GM18526 (cell line): ENCODE results near the gene CCDC196.

Experiments
- POLR2A ChIP-seq: IDR thresholded peaks from 3 replicates; pipeline ENCODE4 v1.6.1; 2011; ENCODE audit not compliant: insufficient read length; ENCODE audit errors: extremely low read depth

CCDC196 gene, protein sequence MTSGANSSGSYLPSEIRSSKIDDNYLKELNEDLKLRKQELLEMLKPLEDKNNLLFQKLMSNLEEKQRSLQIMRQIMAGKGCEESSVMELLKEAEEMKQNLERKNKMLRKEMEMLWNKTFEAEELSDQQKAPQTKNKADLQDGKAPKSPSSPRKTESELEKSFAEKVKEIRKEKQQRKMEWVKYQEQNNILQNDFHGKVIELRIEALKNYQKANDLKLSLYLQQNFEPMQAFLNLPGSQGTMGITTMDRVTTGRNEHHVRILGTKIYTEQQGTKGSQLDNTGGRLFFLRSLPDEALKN

DNA sequence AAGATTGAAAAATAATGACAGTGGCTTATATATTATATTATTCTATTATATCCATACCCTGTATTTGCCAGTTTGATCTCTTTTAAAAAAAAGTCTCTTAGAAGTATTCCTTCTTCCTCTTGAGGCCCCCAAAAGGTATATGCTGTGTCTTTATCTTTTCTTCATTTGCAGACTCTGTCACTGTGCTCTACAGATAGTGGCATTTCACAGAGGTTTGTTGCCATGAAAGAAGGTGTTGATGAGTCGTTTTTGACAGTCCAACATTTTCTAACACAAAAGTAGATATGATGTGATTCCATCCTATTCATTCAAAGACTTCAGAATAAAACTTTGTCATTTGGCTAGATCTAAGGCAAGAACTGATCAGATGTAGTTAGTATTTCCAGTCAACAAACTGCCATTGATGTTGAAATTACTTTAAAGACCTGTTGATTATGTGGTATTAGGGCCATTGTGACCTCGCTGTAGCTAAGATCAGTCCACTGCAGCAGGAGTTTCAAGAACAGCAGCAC lies at the start of gene CCDC196:
Gene CCDC196 (plus strand): TSS at position 462 of the 512 bp plus-strand sequence. CDS start 132 bp downstream, outside the sequence.
- no peak for TF ChIP-seq POLR2A

DNA sequence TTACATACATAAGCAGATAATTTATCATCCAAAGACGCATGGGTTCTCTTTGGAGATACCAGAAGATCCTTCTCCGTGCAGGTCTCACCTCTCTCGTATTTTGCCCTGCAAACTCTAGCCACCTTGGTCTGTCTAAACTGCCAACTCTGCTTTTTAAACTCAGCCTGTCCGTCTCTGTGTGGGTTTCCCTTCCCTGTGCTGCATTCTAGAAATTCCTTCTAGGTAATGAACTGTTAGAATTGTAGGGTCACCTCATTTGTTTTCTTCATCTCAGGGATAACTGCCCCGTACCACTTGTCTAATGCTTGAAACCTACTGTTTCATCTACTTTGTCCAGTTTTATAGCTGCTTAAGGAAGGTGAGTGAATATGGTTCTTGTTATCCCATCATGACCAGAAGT lies 45.4 kb upstream of the CCDC196 start:
- no peak for TF ChIP-seq POLR2A

DNA sequence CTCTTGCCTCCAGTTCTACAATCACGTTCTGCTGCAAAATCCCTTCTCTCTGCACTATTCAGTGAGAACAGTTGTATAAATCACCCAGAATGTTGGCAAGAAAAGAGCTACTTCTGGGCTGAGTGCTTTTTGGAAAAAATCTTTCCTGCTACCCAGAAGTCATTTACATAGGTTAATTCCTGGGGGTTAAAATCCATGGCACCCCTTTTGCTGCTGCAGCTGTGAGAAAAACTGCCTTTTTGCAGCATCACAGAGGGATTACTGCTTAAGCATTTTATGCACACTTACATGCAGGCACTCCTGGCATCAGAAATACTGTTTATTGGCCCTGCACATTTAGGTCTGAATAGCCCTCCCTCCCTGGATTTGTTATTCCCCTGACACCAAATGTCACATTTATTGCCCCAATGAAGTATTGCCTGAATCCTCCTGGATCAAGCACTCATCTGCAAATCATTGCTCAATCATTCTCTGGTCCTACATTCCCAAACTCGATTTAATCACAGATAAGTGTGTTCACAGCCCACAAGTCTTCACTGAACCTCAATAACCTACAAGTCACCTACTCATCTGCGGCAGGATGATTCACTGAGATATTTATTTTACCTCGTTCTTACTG lies 43.1 kb upstream of the CCDC196 start:
- no peak for TF ChIP-seq POLR2A

DNA sequence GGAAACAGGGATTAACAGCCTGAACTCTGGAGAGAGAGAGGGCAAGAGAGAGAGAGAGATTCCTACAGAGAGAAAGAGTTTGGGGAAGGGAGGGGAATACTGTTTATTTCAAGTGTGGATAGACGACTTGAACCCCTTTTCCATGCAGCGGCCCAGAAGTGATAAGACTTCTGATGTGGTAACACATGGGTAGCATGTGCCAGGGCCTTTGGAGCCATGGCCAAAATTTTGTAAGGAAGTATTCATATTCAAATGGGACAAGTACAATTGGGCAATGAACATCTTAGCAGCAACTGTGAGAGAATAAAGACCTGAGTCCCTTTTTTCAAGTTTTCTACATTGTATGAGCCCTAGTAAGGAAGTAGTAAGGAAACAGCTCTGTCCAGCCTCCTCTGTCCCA lies 42.4 kb upstream of the CCDC196 start:
- TF ChIP-seq POLR2A = no peak

DNA sequence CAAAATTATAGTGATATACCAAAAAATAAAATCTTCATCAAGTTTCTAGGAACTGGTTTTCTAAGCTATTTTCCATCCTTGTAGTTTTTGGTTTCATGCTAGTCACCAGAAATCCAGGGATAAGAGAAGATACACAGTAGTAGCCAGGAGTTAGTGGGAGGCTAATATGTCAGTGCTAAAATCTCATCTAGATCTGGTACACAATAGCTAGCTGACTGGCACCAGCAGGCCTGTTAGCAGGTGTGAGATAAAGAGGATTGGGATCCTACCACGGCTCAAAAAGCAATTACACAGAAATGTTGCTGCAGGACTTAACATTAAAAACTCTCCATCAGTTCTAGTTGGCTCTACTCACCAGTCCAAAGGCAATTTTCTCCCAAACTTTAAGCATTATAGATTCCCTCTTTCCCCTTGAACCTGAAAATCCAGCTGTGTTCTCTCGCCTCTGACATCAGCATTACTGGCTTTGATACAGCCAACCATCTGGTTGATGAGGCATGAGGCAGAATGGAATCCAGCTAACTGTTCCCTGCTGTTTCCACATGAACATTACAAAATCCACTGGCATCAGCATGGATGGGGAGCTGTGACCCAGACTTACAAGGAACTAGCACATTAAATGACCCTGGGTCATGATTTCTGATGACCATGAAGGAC lies 41.8 kb upstream of the CCDC196 start:
- TF ChIP-seq POLR2A = no peak

DNA sequence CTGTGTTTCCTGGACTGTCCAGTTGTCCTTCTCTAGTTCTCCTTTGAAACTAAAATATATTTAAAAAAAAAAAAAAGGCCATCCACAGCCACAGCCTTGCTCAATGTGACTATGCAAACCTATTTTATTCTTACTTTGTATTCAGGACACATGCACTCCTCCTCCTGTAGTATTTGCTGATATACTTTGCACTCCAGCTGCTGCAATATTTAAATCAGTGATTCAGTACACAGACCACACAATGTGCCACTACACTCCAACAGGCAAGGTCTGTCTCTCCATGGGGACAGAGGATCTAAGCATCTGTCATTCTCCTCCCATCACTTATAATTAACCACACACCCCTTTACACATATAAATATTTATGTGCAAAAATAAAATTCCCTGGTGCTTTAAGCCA lies 40.2 kb upstream of the CCDC196 start:
- no peak for TF ChIP-seq POLR2A

DNA sequence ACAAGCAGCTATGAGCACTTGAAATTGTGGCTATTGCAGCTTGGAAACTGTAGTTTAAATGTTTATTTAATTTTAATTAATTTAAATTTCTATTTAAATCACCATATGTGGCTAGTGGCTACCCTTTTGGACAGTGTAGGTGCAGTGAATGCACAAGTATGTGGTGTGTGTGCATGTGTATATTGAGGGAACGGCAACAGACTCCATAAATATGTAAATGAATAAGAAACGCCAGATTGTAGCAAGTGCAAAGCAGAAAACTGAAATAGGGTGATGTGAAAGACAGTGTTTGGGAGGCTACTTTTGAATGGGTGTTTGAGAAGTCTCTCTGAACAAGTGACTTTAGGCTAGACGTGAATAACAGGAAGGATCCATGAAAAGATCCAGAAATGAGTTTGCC lies 32.7 kb upstream of the CCDC196 start:
- TF ChIP-seq POLR2A = no peak

DNA sequence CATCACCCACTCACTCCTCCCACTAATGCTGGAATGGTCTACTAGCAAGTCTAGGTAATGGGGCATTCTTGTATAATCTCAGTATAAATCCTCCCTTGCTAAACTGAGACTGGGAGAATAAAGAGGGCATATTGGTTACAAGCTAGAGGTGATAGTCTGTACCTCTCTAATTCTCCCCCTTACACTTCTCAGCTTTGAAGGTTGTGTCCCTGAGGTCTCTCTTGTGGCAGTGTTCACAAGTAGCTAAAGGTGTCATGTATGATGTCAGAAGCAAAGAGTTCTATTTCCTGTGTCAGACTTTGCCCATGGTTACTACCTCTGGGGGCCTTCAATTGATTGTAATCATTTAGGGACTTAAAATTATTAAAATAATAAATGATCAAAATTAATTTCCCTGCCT lies 26.6 kb upstream of the CCDC196 start:
- no peak for TF ChIP-seq POLR2A

DNA sequence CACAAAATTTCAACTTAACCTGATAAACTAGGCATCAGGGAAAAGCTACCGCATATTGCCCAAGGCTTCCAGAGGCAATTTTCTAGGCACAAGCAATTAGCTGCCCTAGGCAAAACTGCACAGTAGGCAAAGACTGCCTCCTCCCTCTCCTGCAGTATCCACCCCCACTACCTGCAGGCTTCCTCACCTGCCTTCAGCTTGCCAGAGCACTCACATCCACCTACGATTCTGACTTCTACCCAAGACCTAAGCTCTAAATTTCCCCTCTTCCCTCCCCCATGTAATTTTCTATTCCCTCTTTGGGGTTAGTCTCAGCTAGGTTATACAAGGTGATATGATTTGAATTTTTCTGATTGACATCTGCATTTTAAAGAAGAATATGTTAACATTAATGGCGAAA lies 21.9 kb upstream of the CCDC196 start:
- no peak for TF ChIP-seq POLR2A

DNA sequence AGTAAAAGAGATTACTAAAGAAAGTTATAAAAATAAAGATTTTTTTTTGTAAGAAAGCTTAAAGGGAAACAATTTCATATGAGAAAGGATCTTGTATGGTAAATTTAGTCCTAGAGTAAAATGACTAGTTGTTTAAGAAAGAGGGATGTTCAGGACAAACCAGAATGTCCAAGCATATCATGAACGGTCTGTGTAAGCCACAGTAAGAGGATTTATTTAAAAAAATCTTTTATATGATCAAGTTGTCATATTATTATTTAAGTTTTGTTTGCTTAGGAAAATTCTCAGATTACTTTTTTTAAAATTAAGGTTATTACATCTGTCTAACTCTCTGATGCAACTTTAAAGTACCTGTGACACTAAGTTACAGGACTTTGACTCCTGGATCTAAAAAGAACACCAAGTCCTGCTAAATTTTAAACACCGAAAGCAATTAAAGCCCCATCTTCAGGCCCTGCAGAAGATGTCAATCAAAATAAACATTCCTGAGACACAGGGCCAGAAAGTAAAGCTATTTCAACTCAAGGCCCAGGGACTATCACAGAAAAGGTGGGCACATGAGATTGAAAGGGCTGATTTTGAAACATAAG lies 17.3 kb upstream of the CCDC196 start:
- no peak for TF ChIP-seq POLR2A

DNA sequence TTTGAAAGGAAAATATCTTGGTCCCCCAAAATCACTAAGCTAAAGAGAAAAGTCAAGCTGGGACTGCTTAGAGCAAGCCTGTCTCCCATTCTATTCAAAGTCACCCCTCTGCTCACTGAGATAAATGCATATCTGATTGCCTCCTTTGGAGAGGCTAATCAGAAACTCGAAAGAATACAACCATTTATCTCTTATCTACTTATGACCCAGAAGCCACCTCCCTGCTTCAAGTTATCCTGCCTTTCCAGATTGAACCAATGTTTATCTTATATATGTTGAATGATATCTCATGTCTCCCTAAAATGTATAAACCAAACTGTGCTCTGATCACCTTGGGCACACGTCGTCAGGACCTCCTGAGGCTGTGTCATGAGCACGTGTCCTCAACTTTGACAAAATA lies 14.6 kb upstream of the CCDC196 start:
- no peak for TF ChIP-seq POLR2A

DNA sequence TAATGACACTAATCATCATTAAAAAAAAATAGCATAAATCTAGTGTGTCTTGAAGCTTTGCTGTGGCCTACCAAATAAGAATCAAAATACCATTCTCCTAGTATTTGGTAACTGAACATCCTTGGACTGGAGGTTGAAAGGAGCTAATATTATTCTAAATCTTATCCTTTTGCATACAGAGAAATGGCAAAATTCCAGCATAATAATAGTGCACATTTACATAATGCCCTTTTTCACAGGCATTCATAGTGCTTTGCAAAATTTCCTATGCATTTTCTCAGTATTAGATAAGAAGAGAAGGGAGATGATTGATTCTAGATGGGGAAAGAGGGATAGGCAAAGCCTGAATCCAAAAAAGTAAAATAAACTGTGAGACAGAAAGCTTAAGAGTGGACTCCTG lies 13.9 kb upstream of the CCDC196 start:
- TF ChIP-seq POLR2A = no peak

DNA sequence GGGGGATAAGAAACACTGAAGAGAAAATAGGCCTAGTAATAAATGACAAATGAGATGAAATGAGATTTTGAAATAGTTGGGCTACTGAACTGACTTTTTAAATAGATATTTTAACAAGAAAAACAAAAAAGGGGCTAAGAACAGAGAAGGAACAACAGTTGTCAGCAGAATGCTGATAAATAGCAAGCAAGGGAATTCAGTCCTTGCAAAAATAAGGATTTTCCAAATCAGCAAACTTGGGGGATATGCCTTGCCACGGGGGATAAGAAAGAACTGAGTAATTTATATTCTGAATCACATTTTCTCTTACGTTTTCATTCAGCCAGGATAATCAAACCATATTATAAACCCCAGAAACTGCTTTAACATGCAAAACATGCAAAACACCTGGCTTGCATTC lies 12.9 kb upstream of the CCDC196 start:
- TF ChIP-seq POLR2A = no peak

DNA sequence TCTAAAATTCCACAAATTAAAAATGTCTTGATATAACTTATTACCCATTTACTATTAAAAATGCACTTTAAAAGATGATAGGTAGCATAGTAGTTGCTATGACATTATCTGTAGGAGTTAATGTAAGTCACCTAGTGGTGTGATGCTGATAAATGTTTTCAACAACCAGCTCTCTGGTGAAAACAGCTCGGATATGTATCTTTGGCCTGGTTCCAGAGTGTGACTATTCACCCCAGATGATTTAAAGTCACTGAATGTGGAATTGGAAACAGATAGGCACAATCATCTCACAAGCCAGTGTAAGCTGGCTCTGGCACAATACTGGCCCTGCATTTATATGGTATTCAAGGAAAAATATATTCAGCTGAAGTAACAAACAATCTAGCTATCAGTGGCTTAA lies 9.2 kb upstream of the CCDC196 start:
- TF ChIP-seq POLR2A = no peak

DNA sequence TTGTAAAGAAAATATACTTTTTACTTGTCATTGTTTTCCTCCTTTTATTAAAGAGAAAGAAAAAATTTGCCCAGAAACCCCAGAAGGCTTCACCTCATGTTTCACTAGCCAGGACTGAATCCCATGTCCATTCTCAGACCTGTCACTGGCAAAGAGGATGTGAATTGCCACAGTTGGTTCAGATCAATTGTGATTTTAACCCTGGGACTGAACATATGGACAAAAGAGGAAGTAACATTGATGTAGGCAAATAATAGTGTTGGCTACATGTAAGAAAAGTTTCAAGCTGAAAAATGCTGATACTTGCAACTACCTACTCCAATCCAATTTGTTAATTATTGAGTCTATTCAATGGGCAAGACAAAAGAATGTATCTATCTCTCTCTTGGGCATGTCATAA lies 8.6 kb upstream of the CCDC196 start:
- no peak for TF ChIP-seq POLR2A

DNA sequence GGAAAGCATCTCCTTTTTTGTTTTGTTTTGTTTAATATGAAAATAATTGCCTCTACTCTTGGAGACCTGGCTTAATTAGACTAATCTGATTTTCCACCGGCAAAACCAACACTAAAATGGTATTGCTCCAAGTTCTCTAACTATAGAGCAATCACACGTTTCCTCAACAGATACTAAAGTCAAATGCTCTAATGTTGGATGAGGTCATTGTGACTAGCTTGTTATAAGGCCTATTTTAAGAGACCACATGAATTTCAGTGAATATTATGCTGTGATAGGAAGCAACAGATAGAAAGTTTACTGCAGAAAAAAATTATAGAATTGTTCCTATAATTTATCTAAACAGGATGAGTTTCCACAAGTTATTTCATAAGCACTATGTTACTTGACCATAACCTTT lies 3.3 kb upstream of the CCDC196 start:
- TF ChIP-seq POLR2A = no peak
